SH-SY5Y (cell line): Measurements from ENCODE around the gene DNAH8.

ENCODE experiments used
- GATA2 ChIP-seq: IDR thresholded peaks from 2 replicates; pipeline ENCODE4 v1.6.1; 2011; ENCODE audit warnings: mild to moderate bottlenecking, low read depth, low read length
- GATA3 ChIP-seq: IDR thresholded peaks from 2 replicates; pipeline ENCODE4 v1.6.1; 2011; ENCODE audit warnings: low read depth, mild to moderate bottlenecking, low read length, moderate library complexity

Gene DNAH8

DNA sequence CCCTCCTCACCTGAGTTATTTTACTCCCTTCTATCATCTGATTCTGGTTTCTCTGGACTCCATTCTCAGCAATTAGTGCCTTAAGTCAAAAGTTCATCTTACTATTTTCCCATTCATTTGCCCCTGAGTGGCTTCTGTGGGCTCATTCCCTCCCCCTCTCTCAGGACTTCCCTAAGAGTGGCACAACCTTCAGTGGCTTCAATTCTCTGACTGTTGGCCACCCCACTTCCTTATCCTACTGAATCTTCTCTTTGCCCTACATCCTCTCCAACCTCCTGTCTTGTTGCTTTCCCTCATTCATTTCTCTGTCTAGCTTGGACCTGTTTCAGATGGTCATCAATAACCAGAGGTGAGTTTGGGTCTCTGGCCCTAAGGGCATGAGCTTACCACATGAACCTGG, 272.4 kb downstream of the DNAH8 start:
- no peak for TF ChIP-seq GATA2
- no peak for TF ChIP-seq GATA3

DNA sequence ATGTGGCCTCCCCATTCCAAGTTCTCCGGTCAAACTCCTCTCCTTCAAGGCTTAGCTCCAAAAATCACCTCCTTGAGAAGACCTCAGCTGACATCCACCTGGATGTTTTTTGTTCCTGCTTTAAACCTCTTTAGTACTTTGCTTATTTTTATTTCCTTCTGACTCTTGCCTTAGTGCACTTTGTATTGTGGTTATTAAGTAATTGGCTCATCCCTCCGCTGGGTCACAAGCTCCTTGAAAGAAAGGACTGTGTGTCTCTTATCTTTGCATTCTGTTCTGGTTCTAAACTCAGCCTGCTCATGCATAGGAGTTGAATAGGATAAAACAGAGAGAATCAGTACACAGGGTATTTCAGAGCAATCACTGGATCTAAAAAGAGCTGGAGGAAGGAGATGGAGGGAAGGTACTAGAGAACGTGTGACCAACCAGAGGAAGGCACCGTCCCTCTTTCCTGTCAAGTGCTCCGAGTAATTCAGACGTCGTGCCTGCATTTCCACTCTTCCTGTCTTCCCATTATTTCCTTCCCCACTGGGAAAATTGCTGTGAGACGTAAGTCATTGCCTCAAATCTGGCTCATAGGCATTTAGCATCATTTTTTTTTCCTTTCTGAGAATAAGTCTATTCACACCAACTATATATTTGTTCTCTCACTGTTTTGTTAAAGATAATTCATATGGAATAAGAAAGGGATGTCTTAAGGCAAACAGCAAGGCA, 273.8 kb downstream of the DNAH8 start:
- TF ChIP-seq GATA2 (no peak), GATA3 (no peak)

GRCh38 chr6:38990475-38990874, 275.4 kb downstream of the DNAH8 start:
- no peak for TF ChIP-seq GATA3
- TF ChIP-seq GATA2: no peak

GRCh38 chr6:38996676-38997075, 281.6 kb downstream of the DNAH8 start:
- TF ChIP-seq GATA2 (no peak), GATA3 (no peak)

- TF ChIP-seq GATA2: no peak
Measured at GRCh38 chr6:38997128-38997761, 282.1 kb downstream of the DNAH8 start.

DNA sequence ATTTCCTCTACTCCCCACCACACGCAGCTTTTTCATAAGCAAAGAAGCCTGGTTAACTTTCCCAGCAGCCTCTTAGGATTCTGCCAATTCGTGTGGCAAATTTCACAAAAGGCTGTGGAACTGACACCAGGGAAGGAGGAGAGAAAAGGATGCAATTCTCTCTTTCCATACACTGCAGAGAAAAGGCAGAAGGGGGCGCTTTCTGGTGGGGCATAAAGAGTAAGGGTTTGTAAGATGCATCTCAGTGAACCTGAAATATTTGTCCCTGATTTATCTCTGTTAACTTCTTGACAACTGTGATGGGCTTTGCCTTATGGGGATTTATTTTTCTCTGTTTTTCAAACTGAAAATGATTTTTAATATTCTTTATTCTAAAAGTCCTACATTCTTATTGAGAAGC, 288.0 kb downstream of the DNAH8 start:
- TF ChIP-seq GATA3 (no peak), GATA2 (no peak)

DNA sequence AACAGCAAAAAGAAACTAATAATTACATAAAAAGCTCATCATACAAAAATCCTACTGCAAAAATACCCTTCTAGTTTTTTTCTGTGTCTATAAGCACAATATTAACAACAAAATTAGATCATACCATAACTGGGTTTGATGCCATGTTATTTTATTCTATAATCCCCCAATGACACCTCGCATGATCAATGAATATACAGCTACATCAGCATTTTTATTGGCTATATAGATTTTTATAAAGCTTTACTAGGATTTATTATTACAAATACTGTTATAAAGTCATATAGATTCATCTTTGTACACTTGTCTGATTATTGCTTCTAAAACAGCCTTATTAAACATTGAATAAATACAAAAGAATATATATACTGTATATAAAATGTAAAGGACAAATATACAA, 288.4 kb downstream of the DNAH8 start:
- no peak for TF ChIP-seq GATA3
- no peak for TF ChIP-seq GATA2

DNA sequence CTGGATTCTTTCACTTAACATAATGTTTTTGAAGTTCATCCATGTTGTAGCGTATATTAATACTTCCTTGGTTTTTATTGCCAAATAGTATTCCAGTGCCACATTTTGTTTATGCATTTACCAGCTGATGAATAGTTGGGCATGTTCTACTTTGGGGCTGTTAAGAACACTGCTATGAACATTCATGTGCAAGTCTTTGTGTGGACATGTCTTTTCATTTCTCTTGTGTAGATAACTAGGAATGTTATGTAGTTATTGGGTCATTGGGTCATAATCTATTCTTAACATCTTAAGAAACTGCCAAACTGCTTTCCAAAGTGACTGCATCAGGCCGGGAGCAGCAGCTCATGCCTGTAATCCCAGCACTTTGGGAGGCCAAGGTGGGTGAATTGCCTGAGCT, 289.7 kb downstream of the DNAH8 start:
- no peak for TF ChIP-seq GATA2
- TF ChIP-seq GATA3: no peak

GRCh38 chr6:39005774-39006173, 290.7 kb downstream of the DNAH8 start:
- no peak for TF ChIP-seq GATA3
- TF ChIP-seq GATA2: no peak

DNA sequence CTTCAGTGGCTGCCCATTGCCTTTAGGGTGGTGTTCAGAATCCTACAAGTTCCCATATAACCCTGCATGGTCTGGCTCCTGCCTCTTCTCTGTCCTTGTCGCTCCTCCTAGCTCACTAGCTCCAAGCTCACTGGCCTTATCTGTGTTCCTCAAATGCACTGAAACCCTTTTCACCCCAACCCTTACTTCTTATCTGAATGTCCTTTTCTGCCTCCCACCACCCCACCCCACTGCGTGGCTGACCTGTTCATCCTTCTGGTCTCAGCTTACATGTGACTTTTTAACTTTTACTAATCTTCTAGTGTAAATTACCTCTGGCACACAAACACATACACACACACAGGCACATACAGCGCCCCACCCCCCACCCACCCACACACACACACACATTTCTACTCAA, 292.5 kb downstream of the DNAH8 start:
- no peak for TF ChIP-seq GATA2
- TF ChIP-seq GATA3: no peak

- TF ChIP-seq GATA3: no peak
- no peak for TF ChIP-seq GATA2
Measured at GRCh38 chr6:39008737-39009136, 293.6 kb downstream of the DNAH8 start.

GRCh38 chr6:39009476-39009875, 294.4 kb downstream of the DNAH8 start:
- TF ChIP-seq GATA3 (no peak), GATA2 (no peak)

GRCh38 chr6:39016839-39017546, 301.9 kb downstream of the DNAH8 start:
- TF ChIP-seq GATA3 (no peak), GATA2 (no peak)

DNA sequence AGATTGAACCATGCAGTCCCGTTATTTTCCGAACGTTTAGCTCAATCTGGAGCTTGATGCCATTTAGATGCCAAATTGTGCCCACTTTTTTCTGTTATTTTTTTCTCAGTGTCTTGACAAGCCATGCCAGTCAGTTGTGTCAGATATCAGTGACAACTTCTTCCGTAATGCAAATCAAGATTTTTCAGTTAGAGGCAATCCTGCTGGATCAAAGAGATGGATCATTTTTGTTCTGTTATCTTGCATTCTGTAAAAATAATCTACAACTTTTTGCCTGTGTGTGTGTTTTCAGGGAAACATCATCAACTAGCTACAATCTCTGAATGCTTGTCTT, 302.4 kb downstream of the DNAH8 start:
- TF ChIP-seq GATA3: no peak
- no peak for TF ChIP-seq GATA2

DNA sequence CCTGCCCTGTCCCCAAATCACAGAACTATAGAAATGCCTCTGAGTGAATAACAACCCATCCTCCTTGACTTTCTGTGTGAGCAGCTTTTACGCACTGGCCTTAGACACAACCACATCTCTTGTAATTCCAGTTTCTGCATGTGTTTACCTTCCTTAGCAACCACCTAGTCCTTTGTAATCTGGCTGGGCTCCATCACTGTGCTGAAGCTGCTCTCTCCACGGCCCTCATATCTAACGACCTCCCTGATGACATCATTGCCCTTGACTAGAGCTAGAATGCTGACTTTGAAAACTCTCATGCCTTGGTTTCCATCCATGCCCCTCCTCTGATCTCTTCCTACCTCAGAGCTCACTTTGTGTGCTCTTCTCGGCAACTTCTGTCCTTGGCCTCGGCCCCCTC, 303.0 kb downstream of the DNAH8 start:
- no peak for TF ChIP-seq GATA3
- no peak for TF ChIP-seq GATA2
